T-helper 2 cell treated with Interferon-gamma antibody and Interleukin-4, amounts not matched to agents 100 ng/mL and 5 ng/mL, for 36 hours (primary cell): ENCODE data around the gene TMEM186. TPM values are rescaled to one million over a fixed set of nuclear protein-coding genes. Genes with fewer than 3 reads are reported as not detected.
"Not testable (repeated sequence)": the region's sequence is repeated elsewhere in the genome, so short reads cannot be mapped to it uniquely, and the experiment has no call there.

Experiments
- intact Hi-C: fragments of 100-400 bp; cut with micrococcal nuclease; formaldehyde crosslinking; loops from one replicate; pipeline ENCODE4 v1.15.1; 2023
- total RNA-seq: library from RNA; stranded (reverse); gene quantifications from 2 replicates; pipeline ENCODE4 v1.2.3, GENCODE V29; 2022

Gene TMEM186
- total RNA-seq, 1 donor from 2014 or later = 10.0 TPM

GRCh38 chr16:8812162-8812843 is 14.9 kb upstream of the TMEM186 start:
- intact Hi-C loops = no loop called here

GRCh38 chr16:8808613-8809353 is 11.3 kb upstream of the TMEM186 start:
- intact Hi-C loops = no loop called here

- intact Hi-C loops = no loop called here
These were observed 10.6 kb upstream of the TMEM186 start for GRCh38 chr16:8808009-8808408.

GRCh38 chr16:8807189-8807588 is 9.8 kb upstream of the TMEM186 start:
- intact Hi-C loops = no loop called here

GRCh38 chr16:8806272-8806983 is 9.0 kb upstream of the TMEM186 start:
- intact Hi-C loops = no loop called here

GRCh38 chr16:8804313-8804712 is 6.9 kb upstream of the TMEM186 start:
- intact Hi-C loops = no loop called here

- intact Hi-C loops = not testable (repeated sequence)
These were observed 6.3 kb upstream of the TMEM186 start for GRCh38 chr16:8803733-8804132.

- intact Hi-C loops = no loop called here
These were observed 4.3 kb upstream of the TMEM186 start for GRCh38 chr16:8801701-8802100.

- intact Hi-C loops = loop anchor here (10.0 kb wide), 1 partner anchor 1946 kb away; the partner anchor contains the start of gene NUBP1
These were observed 1.2 kb upstream of the TMEM186 start for GRCh38 chr16:8798535-8799157.

GRCh38 chr16:8798174-8798527 is 712 bp upstream of the TMEM186 start:
- intact Hi-C loops = loop anchor here (10.0 kb wide), 1 partner anchor 1947 kb away; the partner anchor contains the start of gene NUBP1

- intact Hi-C loops = loop anchor here (1.0 to 10.0 kb wide), 9 partner anchors 21 to 1948 kb away; partner anchors contain the start of genes ABAT, CARHSP1, HAPSTR1 and METTL22
These were observed 723 bp downstream of the TMEM186 start for GRCh38 chr16:8796469-8797363.

- intact Hi-C loops = loop anchor here (2.0 to 10.0 kb wide), 2 partner anchors 283 to 1949 kb away; partner anchors contain the start of gene NUBP1
These were observed 1.6 kb downstream of the TMEM186 start for GRCh38 chr16:8795818-8796217.

GRCh38 chr16:8795091-8795490 is 2.3 kb downstream of the TMEM186 start:
- intact Hi-C loops = loop anchor here (10.0 kb wide), 1 partner anchor 1950 kb away; the partner anchor contains the start of gene NUBP1

GRCh38 chr16:8788578-8789172 is 8.8 kb downstream of the TMEM186 start:
- intact Hi-C loops = no loop called here

GRCh38 chr16:8786316-8786715 is 11.1 kb downstream of the TMEM186 start:
- intact Hi-C loops = not testable (repeated sequence)

GRCh38 chr16:8785408-8785807 is 12.0 kb downstream of the TMEM186 start:
- intact Hi-C loops = no loop called here

- intact Hi-C loops = no loop called here
These were observed 14.8 kb downstream of the TMEM186 start for GRCh38 chr16:8782673-8783072.

GRCh38 chr16:8781797-8782196 is 15.6 kb downstream of the TMEM186 start:
- intact Hi-C loops = no loop called here

GRCh38 chr16:8777217-8777616 is 20.2 kb downstream of the TMEM186 start:
- intact Hi-C loops = no loop called here

GRCh38 chr16:8776129-8776584 is 21.3 kb downstream of the TMEM186 start:
- intact Hi-C loops = no loop called here
